Astrocyte (in vitro differentiated cells and primary cell): ENCODE measurements around the gene PLXND1. TPM values are rescaled to one million over a fixed set of nuclear protein-coding genes. Genes with fewer than 3 reads are reported as not detected.

Experiments
- DNase-seq: peaks from one replicate; pipeline ENCODE4 v3.0.0-alpha.2; 2010; ENCODE audit warnings: low read depth
- FAIRE-seq: peaks from 2 replicates; lab custom pipeline; 2011; peaks lifted over from hg19 to GRCh38; lab: Jason Lieb, UNC
- H2AFZ ChIP-seq: 2 replicates; pipeline ENCODE4 v1.6.0; 2012; ENCODE audit warnings: low read depth, low read length, inconsistent platforms
- H3K27ac ChIP-seq: 2 replicates; pipeline ENCODE4 v1.5.1; 2011; ENCODE audit warnings: low read depth, low read length, inconsistent platforms
- H3K27me3 ChIP-seq: 2 replicates; pipeline ENCODE4 v1.6.0; 2011; ENCODE audit warnings: low read length, inconsistent platforms; ENCODE audit not compliant: insufficient read depth
- H3K36me3 ChIP-seq: 2 replicates; pipeline ENCODE4 v1.5.1; 2011; ENCODE audit warnings: low read length, inconsistent platforms; ENCODE audit not compliant: insufficient read depth
- H3K4me1 ChIP-seq: 2 replicates; pipeline ENCODE4 v1.5.1; 2011; ENCODE audit warnings: low read length, inconsistent platforms; ENCODE audit not compliant: insufficient read depth
- H3K4me2 ChIP-seq: 2 replicates; pipeline ENCODE4 v1.6.0; 2012; ENCODE audit warnings: low read length, inconsistent platforms
- H3K4me3 ChIP-seq: 2 replicates; pipeline ENCODE4 v1.5.1; 2011; ENCODE audit warnings: low read depth, mild to moderate bottlenecking, low read length, inconsistent platforms; ENCODE audit not compliant: insufficient read depth
- H3K79me2 ChIP-seq: 2 replicates; pipeline ENCODE4 v1.6.0; 2012; ENCODE audit warnings: mild to moderate bottlenecking, low read length, inconsistent platforms; ENCODE audit not compliant: insufficient read depth
- H3K9ac ChIP-seq: 2 replicates; pipeline ENCODE4 v1.6.0; 2012; ENCODE audit warnings: mild to moderate bottlenecking, low read length, inconsistent platforms
- H3K9me3 ChIP-seq: 2 replicates; pipeline ENCODE4 v1.5.1; 2012; ENCODE audit warnings: low read depth, mild to moderate bottlenecking, low read length, inconsistent platforms; ENCODE audit not compliant: insufficient read depth
- H4K20me1 ChIP-seq: 2 replicates; pipeline ENCODE4 v1.6.0; 2012; ENCODE audit warnings: low read length, inconsistent platforms; ENCODE audit not compliant: insufficient read depth
- H3K27ac Mint-ChIP-seq: one replicate; pipeline ENCODE4 v1.8.0; 2021; ENCODE audit warnings: mild to moderate bottlenecking, mixed read lengths; ENCODE audit not compliant: unreplicated experiment
- H3K27me3 Mint-ChIP-seq: one replicate; pipeline ENCODE4 v1.8.0; 2021; ENCODE audit warnings: low read depth, mixed read lengths; ENCODE audit not compliant: unreplicated experiment
- H3K36me3 Mint-ChIP-seq: one replicate; pipeline ENCODE4 v1.8.0; 2021; ENCODE audit warnings: low read depth, mixed read lengths; ENCODE audit not compliant: unreplicated experiment
- H3K4me1 Mint-ChIP-seq: one replicate; pipeline ENCODE4 v1.8.0; 2021; ENCODE audit warnings: low read depth, mixed read lengths; ENCODE audit not compliant: unreplicated experiment
- H3K4me3 Mint-ChIP-seq: one replicate; pipeline ENCODE4 v1.8.0; 2021; ENCODE audit warnings: mild to moderate bottlenecking, moderate library complexity, mixed read lengths; ENCODE audit not compliant: unreplicated experiment
- H3K9me3 Mint-ChIP-seq: one replicate; pipeline ENCODE4 v1.8.0; 2021; ENCODE audit warnings: mild to moderate bottlenecking, mixed read lengths; ENCODE audit not compliant: unreplicated experiment
- CTCF ChIP-seq: IDR thresholded peaks from 2 replicates; pipeline ENCODE4 v1.5.1; 2011; ENCODE audit warnings: low read depth, mild to moderate bottlenecking, inconsistent platforms, low read length, moderate library complexity; ENCODE audit not compliant: insufficient read depth
- EZH2 ChIP-seq: IDR thresholded peaks from 2 replicates; pipeline ENCODE4 v1.6.1; 2012; ENCODE audit warnings: mild to moderate bottlenecking, low read length, inconsistent platforms; ENCODE audit not compliant: insufficient read depth
- total RNA-seq: library from RNA; stranded (reverse); gene quantifications from 2 replicates; pipeline ENCODE4 v1.2.1, GENCODE V29; 2021

PLXND1 gene
- total RNA-seq, 1 donor from 2014 or later, result 184 TPM

GRCh38 chr3:129535075-129535474 lies 71.4 kb downstream of the PLXND1 start:
- no peaks in the 10 kb centered on the region for H3K27me3 ChIP-seq
- no peak overlapping the region for H3K4me2 ChIP-seq
- H3K4me3 ChIP-seq, result no peak overlapping the region
- no peak for FAIRE-seq
- H2AFZ ChIP-seq, result no peak overlapping the region
- no peak overlapping the region for H3K9ac ChIP-seq
- no peaks in the 10 kb centered on the region for H4K20me1 ChIP-seq
- H3K4me1 ChIP-seq, result peaks cover 4% of the 10 kb centered on the region
- H3K27me3 Mint-ChIP-seq, result peaks cover 3% of the 10 kb centered on the region
- H3K4me1 Mint-ChIP-seq, result peaks cover 17% of the 10 kb centered on the region
- H3K9me3 ChIP-seq, result no peaks in the 10 kb centered on the region
- H3K9me3 Mint-ChIP-seq, result no peaks in the 10 kb centered on the region
- no peak for TF ChIP-seq EZH2
- TF ChIP-seq CTCF, result no peak
- no peak for DNase-seq
- no peaks in the 10 kb centered on the region for H3K79me2 ChIP-seq
- no peak overlapping the region for H3K27ac ChIP-seq
- no peaks in the 10 kb centered on the region for H3K36me3 ChIP-seq
- no peaks in the 10 kb centered on the region for H3K36me3 Mint-ChIP-seq
- no peak overlapping the region for H3K27ac Mint-ChIP-seq
- H3K4me3 Mint-ChIP-seq, result no peak overlapping the region

- H2AFZ ChIP-seq, result no peak overlapping the region
- no peaks in the 10 kb centered on the region for H3K79me2 ChIP-seq
- TF ChIP-seq EZH2 (no peak), CTCF (no peak)
- H3K27me3 ChIP-seq, result no peaks in the 10 kb centered on the region
- Mint-ChIP-seq H3K36me3 (no peaks in the 10 kb centered on the region), H3K4me3 (no peak overlapping the region), H3K9me3 (no peaks in the 10 kb centered on the region), H3K4me1 (peaks cover 23% of the 10 kb centered on the region), H3K27ac (peak overlapping the region; percentile 62), H3K27me3 (peaks cover 3% of the 10 kb centered on the region)
- FAIRE-seq (no peak), DNase-seq (no peak)
- no peak overlapping the region for H3K4me2 ChIP-seq
- H3K36me3 ChIP-seq, result no peaks in the 10 kb centered on the region
- H3K27ac ChIP-seq, result no peak overlapping the region
- no peaks in the 10 kb centered on the region for H4K20me1 ChIP-seq
- peaks cover 7% of the 10 kb centered on the region for H3K4me1 ChIP-seq
- H3K9ac ChIP-seq, result no peak overlapping the region
- no peaks in the 10 kb centered on the region for H3K9me3 ChIP-seq
- H3K4me3 ChIP-seq, result no peak overlapping the region
These were observed 71.9 kb downstream of the PLXND1 start for GRCh38 chr3:129534428-129535027.

GRCh38 chr3:129533406-129533805 lies 73.1 kb downstream of the PLXND1 start:
- FAIRE-seq (no peak), DNase-seq (no peak)
- no peak overlapping the region for H3K4me3 ChIP-seq
- Mint-ChIP-seq H3K27me3 (peaks cover 3% of the 10 kb centered on the region), H3K4me3 (no peak overlapping the region), H3K9me3 (no peaks in the 10 kb centered on the region), H3K27ac (no peak overlapping the region), H3K4me1 (peaks cover 23% of the 10 kb centered on the region), H3K36me3 (no peaks in the 10 kb centered on the region)
- no peaks in the 10 kb centered on the region for H3K9me3 ChIP-seq
- no peaks in the 10 kb centered on the region for H3K36me3 ChIP-seq
- no peaks in the 10 kb centered on the region for H3K79me2 ChIP-seq
- no peak overlapping the region for H3K9ac ChIP-seq
- no peak overlapping the region for H3K4me2 ChIP-seq
- TF ChIP-seq EZH2 (no peak), CTCF (no peak)
- no peaks in the 10 kb centered on the region for H4K20me1 ChIP-seq
- H3K27ac ChIP-seq, result no peak overlapping the region
- no peaks in the 10 kb centered on the region for H3K27me3 ChIP-seq
- peaks cover 7% of the 10 kb centered on the region for H3K4me1 ChIP-seq
- no peak overlapping the region for H2AFZ ChIP-seq
